HG03571 (cell line): ENCODE measurements around the gene CRYGA.

ENCODE experiments used
- ATAC-seq: cut with Tn5 transposase; IDR thresholded peaks from one replicate; pipeline ENCODE4 v1.9.1; 2021; ENCODE audit not compliant: unreplicated experiment

Gene CRYGA, protein sequence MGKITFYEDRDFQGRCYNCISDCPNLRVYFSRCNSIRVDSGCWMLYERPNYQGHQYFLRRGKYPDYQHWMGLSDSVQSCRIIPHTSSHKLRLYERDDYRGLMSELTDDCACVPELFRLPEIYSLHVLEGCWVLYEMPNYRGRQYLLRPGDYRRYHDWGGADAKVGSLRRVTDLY

DNA sequence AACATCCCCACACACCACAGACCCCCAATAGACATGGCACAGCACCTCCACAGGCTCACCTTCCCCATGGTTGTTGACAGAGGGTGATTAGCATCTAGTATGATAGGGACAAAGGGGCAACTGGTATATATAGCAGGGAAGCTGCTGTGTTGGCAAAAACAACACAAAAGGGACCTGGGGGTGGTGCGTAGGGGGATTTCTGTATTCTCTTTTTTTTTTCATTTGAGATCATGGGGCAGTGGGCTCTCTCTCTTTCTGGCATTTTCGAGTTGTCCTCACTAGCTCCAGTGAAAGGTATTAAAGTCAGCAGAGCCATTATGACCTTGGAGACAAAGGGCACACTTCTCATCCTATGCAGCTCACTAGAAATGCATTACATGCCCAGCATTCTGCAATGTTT is at the start of gene CRYGA:
Gene CRYGA (minus strand): TSS at position 101 of the 400 bp plus-strand sequence. CDS start 33 bp downstream, at position 68.
- no peak for ATAC-seq

DNA sequence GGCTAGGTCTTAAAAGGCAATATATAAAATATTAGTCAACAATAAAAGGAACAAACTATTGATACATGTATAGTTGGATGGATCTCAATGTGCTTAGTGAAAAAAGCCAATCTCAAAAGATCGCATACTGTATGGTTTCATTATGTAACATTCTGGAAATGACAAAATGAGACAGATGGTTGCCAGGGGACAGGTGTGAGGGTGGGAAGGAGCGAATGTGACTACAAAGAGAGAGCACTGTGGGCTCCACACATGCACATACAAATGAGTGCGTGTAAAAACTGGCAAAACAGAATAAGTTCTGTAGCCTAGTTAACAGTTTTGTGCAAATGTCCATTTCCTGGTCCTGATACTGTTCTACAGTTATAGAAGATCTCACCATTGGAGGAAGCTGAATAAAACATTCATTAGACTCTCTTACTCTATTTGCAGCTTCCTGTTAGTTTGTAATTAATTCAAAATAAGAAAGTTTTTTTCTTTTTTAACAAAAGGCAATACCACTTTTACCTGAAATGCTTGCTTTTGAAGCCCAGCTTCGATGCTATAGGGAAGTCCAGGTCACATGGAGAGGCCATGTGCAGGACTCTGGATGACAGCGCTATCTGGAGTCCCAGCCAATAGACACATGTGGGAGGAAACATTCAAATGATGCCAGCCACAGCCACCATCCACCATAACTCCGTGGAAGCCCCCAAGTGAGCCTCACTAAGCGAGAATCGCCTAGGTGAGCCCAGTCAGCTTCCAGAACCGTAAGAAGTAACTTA is 47.5 kb upstream of the CRYGA start:
- no peak for ATAC-seq

- no peak for ATAC-seq
Measured at GRCh38 chr2:208208335-208209085, 45.1 kb upstream of the CRYGA start.

GRCh38 chr2:208207769-208208168 is 44.4 kb upstream of the CRYGA start:
- ATAC-seq = no peak

DNA sequence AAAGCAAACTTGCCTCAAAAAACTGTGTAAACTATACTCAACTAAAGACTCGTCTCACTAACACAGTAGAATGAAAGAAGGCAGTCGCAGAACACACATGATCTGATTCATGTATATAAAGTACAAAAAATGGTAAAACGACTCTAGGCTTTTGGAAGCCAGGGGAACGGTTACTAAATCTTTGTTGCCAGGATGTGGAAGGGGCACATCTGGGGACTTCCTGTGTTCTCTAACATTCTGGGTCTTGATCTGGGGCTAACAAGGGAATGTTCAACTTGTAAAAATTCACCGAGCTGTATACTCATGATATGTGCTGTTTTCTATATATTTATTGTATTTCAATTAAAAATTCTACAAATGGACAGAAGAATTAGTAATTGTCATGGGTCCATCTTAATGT is 40.8 kb upstream of the CRYGA start:
- no peak for ATAC-seq

GRCh38 chr2:208195531-208195930 is 32.1 kb upstream of the CRYGA start:
- ATAC-seq = no peak

DNA sequence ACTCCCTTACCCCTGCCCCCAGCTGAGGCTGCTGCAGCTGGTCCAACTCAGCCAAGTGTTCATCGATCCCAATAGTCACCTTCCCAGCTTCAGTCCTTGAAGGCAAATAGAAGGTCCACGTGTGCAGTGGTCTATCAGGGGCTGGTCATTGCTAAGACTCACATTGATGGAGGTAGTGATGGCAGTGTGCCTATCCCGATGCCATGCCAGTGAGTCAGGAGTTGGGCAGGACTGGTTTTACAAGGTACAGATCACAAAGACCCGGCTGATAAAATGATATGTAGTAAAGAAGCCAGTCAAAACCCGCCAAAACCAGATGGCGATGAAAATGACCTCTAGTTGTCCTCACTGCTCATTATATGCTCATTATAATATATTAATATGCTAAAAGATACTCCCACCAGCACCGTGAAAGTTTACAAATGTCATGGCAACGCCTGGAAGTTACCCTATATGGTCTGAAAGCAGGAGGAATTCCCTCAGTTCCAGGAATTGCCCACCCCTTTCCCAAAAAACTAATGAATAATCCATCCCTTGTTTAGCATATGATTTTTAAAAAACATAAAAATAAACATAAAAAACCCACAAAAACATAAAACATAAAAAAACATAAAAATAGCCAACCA is 29.3 kb upstream of the CRYGA start:
- no peak for ATAC-seq

DNA sequence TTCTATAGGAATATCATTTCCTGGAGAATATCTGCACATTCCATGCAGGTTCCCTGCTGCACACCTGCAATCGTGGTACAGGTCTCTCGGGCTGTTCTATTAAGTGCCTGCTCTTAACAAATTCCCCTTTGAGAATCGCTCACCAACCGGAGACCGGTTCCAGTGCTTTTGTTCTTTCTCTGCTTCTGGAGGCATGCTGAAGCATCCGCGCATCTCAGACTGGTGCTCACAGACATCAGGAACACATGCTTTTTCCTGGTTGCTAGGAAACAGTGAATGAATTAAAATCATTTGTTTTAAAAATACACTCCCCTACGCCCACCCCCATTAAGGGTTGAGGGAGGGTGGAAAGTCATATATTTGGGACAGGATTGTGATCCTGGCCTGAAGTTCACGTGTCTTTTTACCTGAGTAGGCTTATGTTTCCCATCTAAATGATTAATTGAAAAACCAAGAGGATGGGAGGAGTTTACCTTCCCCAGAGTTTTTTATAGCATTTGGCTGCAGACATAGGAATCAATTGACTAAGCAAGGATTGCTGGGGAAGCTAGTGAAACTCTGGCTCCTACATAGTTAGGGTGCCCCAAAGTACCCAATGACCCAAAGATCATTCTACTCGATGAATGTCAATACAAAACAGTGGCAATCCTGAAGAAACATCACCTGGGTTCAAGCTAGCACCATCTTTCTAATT is 26.6 kb upstream of the CRYGA start, which contains the start of gene C2orf80:
Gene C2orf80 (minus strand): TSS at position 221 of the 694 bp plus-strand sequence. CDS start 3,044 bp downstream, outside the sequence.
- ATAC-seq = no peak

- ATAC-seq = no peak
Measured at GRCh38 chr2:208189069-208189809, 25.9 kb upstream of the CRYGA start.

DNA sequence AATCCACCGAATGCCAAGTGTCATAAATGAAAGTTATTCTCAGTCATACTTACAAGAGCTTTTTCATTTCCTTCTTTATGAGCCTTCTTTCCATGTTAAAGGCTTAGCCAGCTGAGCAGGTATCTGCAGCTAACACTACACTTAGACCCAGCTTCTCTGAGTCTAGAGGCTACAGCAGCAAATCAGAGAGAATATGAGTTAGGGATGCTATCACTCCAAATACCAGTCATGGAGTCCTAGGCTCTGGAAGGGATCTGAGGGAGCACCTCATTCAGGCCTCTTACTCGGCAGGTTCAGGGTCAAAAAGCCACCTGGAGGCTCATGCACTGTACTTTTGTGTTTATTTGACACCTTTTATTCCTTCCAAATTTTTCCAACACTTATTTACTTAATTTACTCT is 23.5 kb upstream of the CRYGA start:
- no peak for ATAC-seq

DNA sequence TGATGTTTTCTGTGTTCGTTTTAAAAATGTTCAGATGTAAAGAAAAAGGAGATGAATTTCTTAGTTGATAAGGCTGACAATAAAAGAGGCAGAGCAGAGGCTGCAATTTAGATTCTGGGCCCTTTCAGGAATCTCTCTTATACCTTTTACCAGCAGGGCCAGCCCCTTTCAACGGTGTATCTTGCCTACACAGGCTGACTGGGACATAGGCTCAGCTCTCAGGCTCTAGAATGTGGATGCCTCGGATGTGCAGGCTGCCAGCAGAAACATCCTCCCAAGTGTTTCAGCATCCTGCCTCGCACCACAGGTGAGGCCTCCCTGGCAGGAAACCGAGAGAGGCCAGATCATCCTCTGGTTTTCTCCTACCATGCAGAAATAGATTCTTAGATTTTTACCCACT is 23.1 kb upstream of the CRYGA start:
- no peak for ATAC-seq

- ATAC-seq = no peak
Measured at GRCh38 chr2:208183972-208184705, 20.8 kb upstream of the CRYGA start.

- no peak for ATAC-seq
Measured at GRCh38 chr2:208183526-208183925, 20.1 kb upstream of the CRYGA start.

DNA sequence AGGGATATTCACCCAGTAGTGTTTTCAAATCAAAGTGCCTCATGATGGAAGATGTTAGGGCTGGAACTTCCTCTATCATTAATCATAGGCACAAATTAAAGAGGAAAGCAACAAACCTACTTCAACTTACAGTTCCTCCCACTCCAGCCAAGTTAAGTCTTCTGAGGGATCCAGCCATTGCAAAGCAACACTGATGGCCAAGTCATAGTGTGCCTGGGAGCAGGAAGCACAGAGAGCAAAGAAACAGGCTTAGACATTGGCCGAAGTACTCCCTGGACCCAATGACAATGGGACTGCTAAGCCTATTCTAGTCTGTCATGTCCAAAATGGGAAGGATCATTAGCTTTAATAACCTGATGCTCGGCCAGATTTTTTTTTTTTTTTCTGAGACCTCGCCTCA is 19.4 kb upstream of the CRYGA start:
- no peak for ATAC-seq

GRCh38 chr2:208179028-208179609 is 15.7 kb upstream of the CRYGA start:
- ATAC-seq = no peak

DNA sequence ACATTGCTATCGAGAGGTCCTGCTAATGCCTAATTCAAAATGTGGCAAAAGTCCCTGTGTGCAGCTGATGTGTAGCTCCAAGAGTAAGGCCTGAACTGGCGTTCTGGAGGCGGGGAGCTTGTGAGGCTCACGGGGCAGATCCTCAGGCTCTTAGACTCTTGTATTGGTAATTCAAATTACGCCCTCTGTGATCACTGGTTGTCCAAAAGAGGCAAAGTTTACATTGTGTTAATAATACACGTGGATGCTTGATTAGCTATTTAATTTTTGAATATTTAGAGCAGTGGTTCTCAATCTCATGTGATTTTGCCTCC is 12.4 kb upstream of the CRYGA start:
- no peak for ATAC-seq

DNA sequence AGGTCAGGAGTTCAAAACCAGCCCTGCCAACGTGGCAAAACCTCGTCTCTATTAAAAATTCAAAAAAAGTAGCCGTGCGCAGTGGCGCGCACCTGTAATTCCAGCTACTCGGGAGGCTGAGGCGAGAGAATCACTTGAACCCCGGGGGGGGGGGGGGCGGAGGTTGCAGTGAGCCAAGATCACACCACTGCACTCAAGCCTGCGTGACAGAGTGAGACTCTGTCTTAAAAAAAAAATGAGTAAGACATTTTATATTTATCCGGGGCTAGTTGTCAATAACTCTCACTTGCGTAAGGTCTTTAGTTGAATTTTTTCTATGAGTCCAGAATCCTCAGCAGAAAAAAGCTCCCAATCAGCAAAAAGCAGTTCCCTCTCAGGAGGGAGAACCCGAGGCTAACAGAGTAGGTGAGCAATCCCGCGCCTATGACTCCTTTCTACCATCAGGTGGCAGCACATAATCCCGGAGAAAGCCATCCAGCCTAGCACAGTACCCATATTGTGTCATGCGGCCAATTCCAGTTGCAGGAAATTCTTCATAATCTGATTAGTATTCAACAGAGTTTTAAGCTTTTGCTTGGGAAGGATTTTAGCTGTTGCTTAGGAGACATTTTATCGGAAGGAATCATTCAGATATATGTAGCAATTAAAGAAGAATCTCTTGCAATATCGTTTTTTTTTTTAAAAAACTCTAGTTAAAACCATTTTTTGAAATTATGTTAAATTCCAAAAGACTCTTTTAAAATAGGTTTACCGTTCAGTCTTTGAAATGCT is 11.9 kb upstream of the CRYGA start:
- peak; percentile 96 for ATAC-seq

DNA sequence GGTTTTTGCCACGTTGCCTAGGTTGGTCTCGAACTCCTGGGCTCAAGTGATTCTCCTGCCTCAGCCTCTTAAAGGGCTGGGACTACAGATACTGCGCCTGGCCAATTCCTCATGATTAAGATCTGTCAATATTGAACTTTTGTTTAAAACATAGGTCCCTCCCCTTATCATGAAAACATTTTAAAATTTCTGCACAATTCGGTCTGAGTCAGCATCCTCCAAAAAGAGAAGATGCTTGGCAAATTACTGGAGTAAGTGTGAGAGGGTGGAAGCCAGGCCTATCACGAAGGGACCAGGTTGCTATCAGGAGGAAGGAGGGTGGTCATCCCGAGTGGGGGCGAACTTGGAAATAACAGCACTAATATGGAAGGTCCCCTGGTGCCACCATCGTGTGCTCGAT is 10.8 kb upstream of the CRYGA start:
- no peak for ATAC-seq

- ATAC-seq = no peak
Measured at GRCh38 chr2:208172125-208172524, 8.7 kb upstream of the CRYGA start.
